GM19035 (cell line): ENCODE measurements around the gene WRNIP1.

Source experiments
- ATAC-seq: cut with Tn5 transposase; IDR thresholded peaks from one replicate; pipeline ENCODE4 v1.9.1; 2021; ENCODE audit not compliant: unreplicated experiment

Gene WRNIP1

GRCh38 chr6:2803731-2804429, 38.7 kb downstream of the WRNIP1 start:
- ATAC-seq: no peak

- no peak for ATAC-seq
These were observed 39.3 kb downstream of the WRNIP1 start for GRCh38 chr6:2804516-2804915.

GRCh38 chr6:2805031-2805430, 39.8 kb downstream of the WRNIP1 start:
- ATAC-seq: no peak

- ATAC-seq: no peak
These were observed 41.5 kb downstream of the WRNIP1 start for GRCh38 chr6:2806644-2807043.

GRCh38 chr6:2807342-2808090, 42.3 kb downstream of the WRNIP1 start:
- no peak for ATAC-seq

GRCh38 chr6:2809015-2809414, 43.8 kb downstream of the WRNIP1 start:
- ATAC-seq: no peak

- no peak for ATAC-seq
These were observed 45.0 kb downstream of the WRNIP1 start for GRCh38 chr6:2810092-2810671.

- ATAC-seq: no peak
These were observed 47.5 kb downstream of the WRNIP1 start for GRCh38 chr6:2812695-2813094.

GRCh38 chr6:2816158-2816557, 51.0 kb downstream of the WRNIP1 start:
- no peak for ATAC-seq

GRCh38 chr6:2817903-2818443, 52.8 kb downstream of the WRNIP1 start:
- ATAC-seq: no peak

- no peak for ATAC-seq
These were observed 53.4 kb downstream of the WRNIP1 start for GRCh38 chr6:2818593-2818992.

- no peak for ATAC-seq
These were observed 53.9 kb downstream of the WRNIP1 start for GRCh38 chr6:2819115-2819514.

- no peak for ATAC-seq
These were observed 54.8 kb downstream of the WRNIP1 start for GRCh38 chr6:2819978-2820377.

GRCh38 chr6:2820415-2820814, 55.2 kb downstream of the WRNIP1 start:
- no peak for ATAC-seq

GRCh38 chr6:2821554-2821953, 56.4 kb downstream of the WRNIP1 start:
- no peak for ATAC-seq

- no peak for ATAC-seq
These were observed 58.1 kb downstream of the WRNIP1 start for GRCh38 chr6:2823104-2823850.

GRCh38 chr6:2826131-2826530, 60.9 kb downstream of the WRNIP1 start:
- ATAC-seq: no peak

GRCh38 chr6:2827142-2827541, 61.9 kb downstream of the WRNIP1 start:
- no peak for ATAC-seq

- no peak for ATAC-seq
These were observed 63.4 kb downstream of the WRNIP1 start for GRCh38 chr6:2828629-2829028.

- no peak for ATAC-seq
These were observed 64.1 kb downstream of the WRNIP1 start for GRCh38 chr6:2829253-2829652.

- ATAC-seq: no peak
These were observed 65.0 kb downstream of the WRNIP1 start for GRCh38 chr6:2830183-2830582.
